NB4 (cell line): ENCODE results near the gene CAPN3.

Experiments used
- CTCF ChIP-seq: IDR thresholded peaks from one replicate; pipeline ENCODE4 v1.5.1; 2012; ENCODE audit warnings: low read depth, low read length
- MYC ChIP-seq: IDR thresholded peaks from 2 replicates; pipeline ENCODE4 v1.6.1; 2011; ENCODE audit warnings: low read depth, low read length
- POLR2A ChIP-seq: IDR thresholded peaks from 2 replicates; pipeline ENCODE4 v1.6.1; 2011; ENCODE audit warnings: mild to moderate bottlenecking; ENCODE audit not compliant: insufficient read length; ENCODE audit errors: extremely low read depth

GRCh38 chr15:42404461-42405235 lies 45.3 kb downstream of the CAPN3 start:
- TF ChIP-seq CTCF (no peak), POLR2A (no peak), MYC (no peak)
